Common myeloid progenitor, CD34-positive (primary cell): ENCODE data around the gene TIMP2.
A peak's percentile ranks its signal among the peaks of the same experiment; 100 is the strongest.

Experiments used
- CTCF ChIA-PET: fragments of 350-600 bp; sonication (Branson Sonifier 250); formaldehyde crosslinking; loops from one replicate; lab custom pipeline; 2021; ENCODE audit warnings: antibody characterized with exemption; lab: Charles Lee
- POLR2A ChIA-PET: fragments of 350-600 bp; sonication (Branson Sonifier 250); formaldehyde crosslinking; loops from one replicate; lab custom pipeline; 2021; ENCODE audit warnings: antibody characterized with exemption; lab: Charles Lee
- DNase-seq, 3 donors: peaks; one replicate each; pipeline versions ENCODE4 v3.0.0 to v3.0.0-alpha.2; 2013
- H3K27ac ChIP-seq, 2 experiments: 1 replicate in 1 of 2; 2 replicates in 1 of 2; pipeline ENCODE4 v1.7.0; 2013; ENCODE audit warnings: inconsistent platforms in 2 of 2, low read length in 2 of 2, mild to moderate bottlenecking in 2 of 2, low read depth in 1 of 2, moderate library complexity in 1 of 2; ENCODE audit not compliant: severe bottlenecking in 2 of 2, insufficient read depth in 1 of 2, poor library complexity in 1 of 2
- H3K27me3 ChIP-seq, 5 experiments: replicated peaks in 2 of 5; 1 replicate in 3 of 5; 2 replicates in 2 of 5; pipeline versions ENCODE4 v1.6.1 to v1.7.0; 2013; ENCODE audit warnings: low read length in 4 of 5, mild to moderate bottlenecking in 2 of 5, moderate library complexity in 2 of 5, inconsistent platforms in 1 of 5; ENCODE audit not compliant: insufficient read depth in 5 of 5, control insufficient read depth in 4 of 5
- H3K36me3 ChIP-seq, 4 experiments: 1 replicate in 2 of 4; 2 replicates in 2 of 4; pipeline versions ENCODE4 v1.6.1 to v1.7.0; 2013; ENCODE audit warnings: low read length in 3 of 4, control low read depth in 1 of 4, mild to moderate bottlenecking in 1 of 4; ENCODE audit not compliant: control insufficient read depth in 4 of 4, insufficient read depth in 4 of 4
- H3K4me1 ChIP-seq, 4 experiments: 1 replicate in 3 of 4; 2 replicates in 1 of 4; pipeline versions ENCODE4 v1.6.1 to v1.7.1; 2013; ENCODE audit warnings: low read length in 3 of 4, mild to moderate bottlenecking in 3 of 4, control low read depth in 1 of 4, inconsistent platforms in 1 of 4, moderate library complexity in 1 of 4; ENCODE audit not compliant: control insufficient read depth in 4 of 4, insufficient read depth in 4 of 4; ENCODE audit errors: control extremely low read depth in 1 of 4
- H3K4me3 ChIP-seq, 7 experiments: 1 replicate in 4 of 7; 2 replicates in 3 of 7; pipeline versions ENCODE4 v1.5.1 to v1.7.0; 2013; ENCODE audit warnings: mild to moderate bottlenecking in 7 of 7, low read length in 6 of 7, moderate library complexity in 6 of 7, inconsistent platforms in 2 of 7, low read depth in 2 of 7, control low read depth in 1 of 7; ENCODE audit not compliant: insufficient read depth in 4 of 7, control insufficient read depth in 1 of 7; ENCODE audit errors: extremely low read depth in 1 of 7
- H3K9me3 ChIP-seq, 5 experiments: 1 replicate in 4 of 5; 2 replicates in 1 of 5; pipeline versions ENCODE4 v1.6.1 to v1.7.1; 2013; ENCODE audit warnings: low read length in 4 of 5, mild to moderate bottlenecking in 2 of 5, inconsistent platforms in 1 of 5, low read depth in 1 of 5, moderate library complexity in 1 of 5; ENCODE audit not compliant: control insufficient read depth in 4 of 5, insufficient read depth in 2 of 5; ENCODE audit errors: control extremely low read depth in 1 of 5
- WGBS: methylation state at CpG from one replicate; pipeline ENCODE4 v1.1.5; 2013; ENCODE audit not compliant: insufficient coverage; 5-methylcytosine and 5-hydroxymethylcytosine counted together

Gene TIMP2

GRCh38 chr17:78854508-78854907, 70.7 kb downstream of the TIMP2 start:
- CTCF ChIA-PET = interaction anchor here (1.3 to 1.8 kb wide), 3 partner anchors 9 to 123 kb away, joined by 3 to 4 read pairs (median 3); no protein-coding TSS in a partner anchor
- WGBS = 92% methylated on average over 4 of the region's 9 CpGs
- no peaks in the 10 kb centered on the region for H3K27me3 ChIP-seq

DNA sequence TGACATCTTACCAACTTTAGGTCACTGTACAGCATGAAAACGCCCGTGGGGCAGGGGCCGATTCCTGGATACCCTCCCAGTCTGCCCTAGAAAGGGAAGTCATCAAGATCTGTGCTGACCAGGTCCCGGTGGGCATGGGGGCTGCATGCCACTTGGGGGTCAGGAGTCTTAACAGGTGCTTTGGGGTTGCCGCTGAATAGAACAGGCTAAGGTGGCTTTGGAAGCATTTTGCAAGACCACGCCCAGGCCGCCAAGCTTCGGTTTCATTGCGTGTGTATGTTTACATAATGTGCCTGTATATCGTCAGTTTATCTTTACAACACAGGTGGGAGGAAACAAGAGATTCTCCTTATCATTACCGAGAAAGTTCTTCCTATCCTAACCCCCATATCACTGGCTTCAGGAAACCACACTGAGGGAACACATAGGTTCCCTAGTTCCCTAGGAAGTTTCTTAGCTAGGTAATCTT, 71.2 kb downstream of the TIMP2 start:
- ChIA-PET CTCF (interaction anchor here (1.3 to 2.1 kb wide), 3 partner anchors 8 to 117 kb away, joined by 3 to 9 read pairs (median 3); no protein-coding TSS in a partner anchor), POLR2A (no interaction called here)
- Histone ChIP-seq H3K4me3 (no peak overlapping the region), H3K27me3 (no peaks in the 10 kb centered on the region), H3K36me3 (peaks cover 2 to 44% (median 33%) of the 10 kb centered on the region in 4 experiments), H3K9me3 (no peaks in the 10 kb centered on the region), H3K4me1 (no peaks in the 10 kb centered on the region), H3K27ac (no peak overlapping the region)
- 80% methylated on average over 5 of the region's 11 CpGs for WGBS
- no peak for DNase-seq

More at GRCh38 chr17:78854508-78854907, 70.7 kb downstream of the TIMP2 start:
- Histone ChIP-seq H3K4me1 (no peaks in the 10 kb centered on the region), H3K4me3 (no peak overlapping the region), H3K9me3 (no peaks in the 10 kb centered on the region), H3K27ac (no peak overlapping the region), H3K36me3 (peaks cover 2 to 44% (median 33%) of the 10 kb centered on the region in 4 experiments)
- POLR2A ChIA-PET = no interaction called here
- DNase-seq = no peak

DNA sequence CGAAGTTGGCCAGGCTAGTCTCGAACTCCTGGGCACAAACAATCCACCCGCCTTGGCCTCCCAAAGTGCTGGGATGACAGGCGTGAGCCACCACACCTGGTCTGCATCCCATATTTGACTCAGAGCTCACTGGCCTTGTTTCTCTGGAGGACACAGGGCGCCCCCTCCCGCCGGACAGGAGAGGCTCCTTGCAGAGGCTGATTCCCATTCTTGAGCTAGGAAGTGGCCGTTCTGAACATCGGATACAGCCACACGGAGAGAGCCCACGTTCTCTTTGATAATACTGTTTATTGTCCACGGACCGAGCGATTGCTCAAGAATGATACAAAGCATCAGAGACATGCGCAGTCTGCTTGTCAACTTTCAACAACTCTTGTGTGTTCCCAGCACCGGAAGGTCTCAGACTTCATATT, 72.5 kb downstream of the TIMP2 start:
- Histone ChIP-seq H3K4me1 (no peaks in the 10 kb centered on the region), H3K4me3 (no peak overlapping the region), H3K9me3 (no peaks in the 10 kb centered on the region), H3K36me3 (peaks cover 2 to 44% (median 33%) of the 10 kb centered on the region in 4 experiments), H3K27me3 (no peaks in the 10 kb centered on the region), H3K27ac (no peak overlapping the region)
- ChIA-PET POLR2A (no interaction called here), CTCF (interaction anchor here (0.8 to 2.1 kb wide), 5 partner anchors 9 to 119 kb away, joined by 3 to 9 read pairs (median 5); no protein-coding TSS in a partner anchor)
- WGBS = 96% methylated on average over 16 of the region's 16 CpGs
- no peak for DNase-seq

GRCh38 chr17:78849026-78849425, 76.2 kb downstream of the TIMP2 start:
- POLR2A ChIA-PET = no interaction called here
- Histone ChIP-seq H3K27me3 (no peaks in the 10 kb centered on the region), H3K9me3 (no peaks in the 10 kb centered on the region), H3K36me3 (peaks cover 0 to 13% (median 7%) of the 10 kb centered on the region in 4 experiments), H3K27ac (no peak overlapping the region), H3K4me3 (no peak overlapping the region), H3K4me1 (peaks cover 0 to 6% (median 3%) of the 10 kb centered on the region in 4 experiments)
- CTCF ChIA-PET = no interaction called here
- no peak for DNase-seq
- 93% methylated on average over 5 of the region's 5 CpGs for WGBS

DNA sequence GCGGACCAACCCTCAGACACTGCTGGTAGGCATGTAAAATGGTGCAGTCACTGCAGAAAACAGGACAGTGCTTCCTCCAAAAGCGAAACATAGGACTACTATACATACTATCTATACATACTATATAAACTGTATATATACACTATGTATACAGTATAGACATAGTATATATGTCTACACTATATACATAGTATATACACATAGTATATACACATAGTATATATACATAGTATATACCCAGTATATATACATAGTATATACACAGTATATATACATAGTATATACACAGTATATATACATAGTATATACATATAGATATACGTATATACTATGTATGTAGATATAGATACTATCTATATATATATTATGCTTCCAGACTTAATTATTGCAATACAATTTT, 78.1 kb downstream of the TIMP2 start:
- Histone ChIP-seq H3K4me1 (peaks cover 0 to 9% (median 5%) of the 10 kb centered on the region in 4 experiments), H3K4me3 (no peak overlapping the region), H3K27me3 (no peaks in the 10 kb centered on the region), H3K27ac (no peak overlapping the region), H3K9me3 (no peaks in the 10 kb centered on the region), H3K36me3 (no peaks in the 10 kb centered on the region)
- ChIA-PET POLR2A (no interaction called here), CTCF (no interaction called here)
- DNase-seq = no peak
- WGBS = no CpG with 5 or more reads among the region's 3 CpGs

DNA sequence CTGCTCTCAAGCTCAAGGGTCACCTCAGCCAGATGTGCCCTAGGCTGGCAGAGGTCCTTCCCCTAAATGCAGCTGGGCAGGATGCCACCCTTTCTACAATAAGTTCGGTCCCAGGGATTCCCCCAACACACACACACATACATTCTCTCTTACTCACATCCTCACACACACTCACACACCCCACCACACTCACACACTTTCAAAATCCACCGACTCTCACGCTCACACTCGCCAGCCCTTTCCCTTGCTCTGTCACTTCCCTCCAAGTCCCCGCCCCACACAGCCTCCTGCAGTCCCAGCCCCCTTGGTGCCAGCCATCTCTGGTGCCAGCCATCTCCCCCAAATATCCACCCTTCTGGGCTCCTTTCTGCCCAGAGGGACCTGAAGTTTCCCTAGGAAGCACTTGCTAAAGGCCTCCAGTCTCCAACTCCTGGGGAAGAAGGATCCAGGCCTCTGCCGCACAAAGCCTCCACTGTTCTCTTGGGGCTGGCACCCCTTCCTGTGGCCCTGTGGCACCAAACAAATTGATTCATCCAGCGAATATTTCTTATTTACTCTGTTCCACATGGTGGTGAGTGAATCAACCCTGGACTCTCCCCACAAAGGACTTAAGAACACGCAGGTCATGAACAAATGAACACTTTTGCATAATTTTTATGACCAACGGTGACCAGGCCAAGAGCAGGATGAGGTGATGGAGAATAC, 80.7 kb downstream of the TIMP2 start:
- Histone ChIP-seq H3K27ac (no peak overlapping the region), H3K27me3 (no peaks in the 10 kb centered on the region), H3K4me1 (peaks cover 6 to 23% (median 16%) of the 10 kb centered on the region in 4 experiments), H3K4me3 (peak overlapping the region in 1 of 7 experiments; percentile 4), H3K9me3 (no peaks in the 10 kb centered on the region), H3K36me3 (no peaks in the 10 kb centered on the region)
- 29% methylated on average over 6 of the region's 9 CpGs for WGBS
- CTCF ChIA-PET = interaction anchor here (1.6 to 2.4 kb wide), 3 partner anchors 8 to 122 kb away, joined by 3 to 6 read pairs (median 5); no protein-coding TSS in a partner anchor
- peak; percentile 75 to 95 (median 93) for DNase-seq
- POLR2A ChIA-PET = interaction anchor here (0.8 kb wide), 1 partner anchor 126 kb away, joined by 3 read pairs; no protein-coding TSS in a partner anchor
